ENCODE results near the gene ELOVL2.

DNA sequence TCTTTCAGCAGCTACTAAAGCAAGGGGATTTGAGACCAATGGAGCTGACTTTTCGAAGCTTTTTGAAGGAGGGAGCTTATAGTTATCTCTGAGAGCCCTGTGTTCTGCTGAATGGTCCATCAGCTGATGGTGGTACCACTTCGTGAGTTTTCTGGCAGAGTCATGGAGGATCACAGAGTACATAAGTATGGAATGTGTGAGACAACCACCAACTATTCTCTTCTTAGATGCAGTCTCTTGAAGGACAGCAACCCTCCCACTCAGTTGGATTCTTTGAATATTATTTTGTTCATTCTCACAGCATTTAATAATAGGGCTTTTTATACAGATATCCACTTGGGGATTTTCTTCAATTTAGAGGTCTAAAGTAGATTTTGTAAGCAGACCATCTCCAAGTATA is 75.3 kb downstream of the ELOVL2 start:
- TF ChIP-seq POLR2A (IDR thresholded peaks at IDR 0.05) (no peak), CTCF (IDR thresholded peaks at IDR 0.05) (no peak)

Data from stomach (tissue), 4 donors.